HepG2 (cell line): ENCODE results near the gene MACROD2. TPM values are rescaled to one million over a fixed set of nuclear protein-coding genes. Genes with fewer than 3 reads are reported as not detected.

Source experiments
- ATF7-NPFF ChIP-seq: sonication (generic); formaldehyde crosslinking; IDR thresholded peaks from 2 replicates; pipeline ENCODE4 v1.8.1; 2023; ENCODE audit warnings: mild to moderate bottlenecking, low read depth, missing genetic modification reagents, moderate library complexity
- ELF1 ChIP-seq: sonication (generic); formaldehyde crosslinking; IDR thresholded peaks from 2 replicates; pipeline ENCODE4 v1.4.0; 2020; ENCODE audit warnings: missing genetic modification reagents
- HNRNPH1 ChIP-seq: fragments of 200-400 bp; formaldehyde crosslinking; optimal IDR thresholded peaks from 2 replicates; pipeline ENCODE3; 2017; ENCODE audit warnings: mild to moderate bottlenecking, low read depth, low read length
- JARID2 ChIP-seq: sonication (generic); formaldehyde crosslinking; IDR thresholded peaks from 2 replicates; pipeline ENCODE4 v1.8.1; 2023; ENCODE audit warnings: missing genetic modification reagents, inconsistent platforms; ENCODE audit not compliant: insufficient replicate concordance
- TRAFD1 ChIP-seq: sonication (generic); formaldehyde crosslinking; IDR thresholded peaks from 2 replicates; pipeline ENCODE4 v1.5.1; 2020; ENCODE audit warnings: missing genetic modification reagents, mild to moderate bottlenecking, borderline replicate concordance
- ZBTB34 ChIP-seq: sonication (generic); formaldehyde crosslinking; IDR thresholded peaks from 2 replicates; pipeline ENCODE4 v1.8.0; 2022; ENCODE audit warnings: mild to moderate bottlenecking, missing genetic modification reagents
- ZNF562 ChIP-seq: sonication (generic); formaldehyde crosslinking; IDR thresholded peaks from 2 replicates; pipeline ENCODE4 v1.8.0; 2022; ENCODE audit warnings: missing genetic modification reagents, borderline replicate concordance
- ZNF646 ChIP-seq: sonication (generic); formaldehyde crosslinking; IDR thresholded peaks from 2 replicates; pipeline ENCODE4 v1.9.0; 2021; ENCODE audit warnings: mild to moderate bottlenecking, missing genetic modification reagents
- ZSCAN21 ChIP-seq: sonication (generic); formaldehyde crosslinking; IDR thresholded peaks from 2 replicates; pipeline ENCODE4 v1.8.0; 2022; ENCODE audit warnings: mild to moderate bottlenecking, missing genetic modification reagents, moderate library complexity, borderline replicate concordance
- polyA plus RNA-seq, 8 experiments: library from polyadenylated mRNA; depleted of rRNA in 3 of 8; stranded (reverse) in 7 of 8; unstranded in 1 of 8; fragments of >200 nt; fragmentation: Illumina TruSeq in 4 of 8; extraction: Trizol in 4 of 8; gene quantifications; 2 replicates each; pipeline versions ENCODE4 v1.2.1 to v1.2.3, GENCODE V29; 2011 to 2016; ENCODE audit warnings: low read depth in 4 of 8, missing spikeins in 1 of 8, mixed read lengths in 1 of 8; ENCODE audit not compliant: insufficient read depth in 1 of 8
- total RNA-seq, 5 experiments: library from RNA; depleted of rRNA; stranded (reverse); fragments of >200 nt; fragmentation: Illumina TruSeq; extraction: Trizol; gene quantifications; 2 replicates each; pipeline ENCODE4 v1.2.3, GENCODE V29; 2016; ENCODE audit warnings: low read depth in 1 of 5
- TF ChIP-seq, protein P1 (sequence below): sonication (generic); formaldehyde crosslinking; IDR thresholded peaks from 2 replicates; pipeline ENCODE4 v1.8.0; 2022; ENCODE audit warnings: mild to moderate bottlenecking, missing genetic modification reagents, moderate library complexity
- TF ChIP-seq, protein P2 (sequence below): sonication (generic); formaldehyde crosslinking; IDR thresholded peaks from 2 replicates; pipeline ENCODE4 v1.5.0; 2020; ENCODE audit warnings: mild to moderate bottlenecking, missing genetic modification reagents

Gene MACROD2
- total and polyA plus RNA-seq, 2 of the 13 experiments (the other 11 are each of a cell fraction or from before 2014, with no cell fraction given) = 0.13 to 0.51 TPM

DNA sequence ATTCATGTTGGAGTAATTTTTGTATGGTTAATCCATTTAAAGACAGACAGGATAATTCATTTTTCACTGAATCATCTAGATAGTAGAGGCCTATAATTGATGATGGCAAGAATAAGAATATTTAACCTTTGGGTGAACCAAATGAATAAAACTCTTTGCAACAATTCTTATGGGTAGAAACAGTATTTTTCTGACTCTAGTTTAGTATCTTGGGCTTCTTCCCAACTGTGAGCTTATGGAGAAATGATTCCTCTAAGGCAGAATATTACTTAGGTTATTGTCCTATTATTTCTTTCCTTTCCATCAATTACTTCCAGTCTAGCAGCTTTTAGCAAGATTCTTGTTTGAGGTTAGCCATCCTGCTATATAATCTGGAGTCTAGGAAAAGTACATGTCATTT, 1077.0 kb downstream of the MACROD2 start (continued):
- TF ChIP-seq ZNF646 (CRISPR knock-in tag) (no peak), ZSCAN21 (no peak), TRAFD1 (CRISPR knock-in tag) (no peak), ZBTB34 (CRISPR knock-in tag) (no peak), HNRNPH1 (no peak), JARID2 (no peak), ELF1 (CRISPR knock-in tag) (no peak), ZNF562 (CRISPR knock-in tag) (no peak), ATF7-NPFF (no peak)
- TF ChIP-seq, protein P1, sequence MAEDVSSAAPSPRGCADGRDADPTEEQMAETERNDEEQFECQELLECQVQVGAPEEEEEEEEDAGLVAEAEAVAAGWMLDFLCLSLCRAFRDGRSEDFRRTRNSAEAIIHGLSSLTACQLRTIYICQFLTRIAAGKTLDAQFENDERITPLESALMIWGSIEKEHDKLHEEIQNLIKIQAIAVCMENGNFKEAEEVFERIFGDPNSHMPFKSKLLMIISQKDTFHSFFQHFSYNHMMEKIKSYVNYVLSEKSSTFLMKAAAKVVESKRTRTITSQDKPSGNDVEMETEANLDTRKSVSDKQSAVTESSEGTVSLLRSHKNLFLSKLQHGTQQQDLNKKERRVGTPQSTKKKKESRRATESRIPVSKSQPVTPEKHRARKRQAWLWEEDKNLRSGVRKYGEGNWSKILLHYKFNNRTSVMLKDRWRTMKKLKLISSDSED (CRISPR knock-in tag) = no peak
- TF ChIP-seq, protein P2, sequence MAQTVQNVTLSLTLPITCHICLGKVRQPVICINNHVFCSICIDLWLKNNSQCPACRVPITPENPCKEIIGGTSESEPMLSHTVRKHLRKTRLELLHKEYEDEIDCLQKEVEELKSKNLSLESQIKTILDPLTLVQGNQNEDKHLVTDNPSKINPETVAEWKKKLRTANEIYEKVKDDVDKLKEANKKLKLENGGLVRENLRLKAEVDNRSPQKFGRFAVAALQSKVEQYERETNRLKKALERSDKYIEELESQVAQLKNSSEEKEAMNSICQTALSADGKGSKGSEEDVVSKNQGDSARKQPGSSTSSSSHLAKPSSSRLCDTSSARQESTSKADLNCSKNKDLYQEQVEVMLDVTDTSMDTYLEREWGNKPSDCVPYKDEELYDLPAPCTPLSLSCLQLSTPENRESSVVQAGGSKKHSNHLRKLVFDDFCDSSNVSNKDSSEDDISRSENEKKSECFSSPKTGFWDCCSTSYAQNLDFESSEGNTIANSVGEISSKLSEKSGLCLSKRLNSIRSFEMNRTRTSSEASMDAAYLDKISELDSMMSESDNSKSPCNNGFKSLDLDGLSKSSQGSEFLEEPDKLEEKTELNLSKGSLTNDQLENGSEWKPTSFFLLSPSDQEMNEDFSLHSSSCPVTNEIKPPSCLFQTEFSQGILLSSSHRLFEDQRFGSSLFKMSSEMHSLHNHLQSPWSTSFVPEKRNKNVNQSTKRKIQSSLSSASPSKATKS (CRISPR knock-in tag) = no peak
- TF ChIP-seq, all 625 proteins: peak for 0
